Activated T-cell treated with anti-CD3 and anti-CD28 coated beads, Interleukin-2, amount 50 U/mL, for 1 hour (primary cell): ENCODE measurements around the gene ROR1.
"Not testable (repeated sequence)": the region's sequence is repeated elsewhere in the genome, so short reads cannot be mapped to it uniquely, and the experiment has no call there.

Source experiments
- DNase-seq: peaks from one replicate; pipeline ENCODE4 v3.0.0-alpha.2; 2020

Gene ROR1

DNA sequence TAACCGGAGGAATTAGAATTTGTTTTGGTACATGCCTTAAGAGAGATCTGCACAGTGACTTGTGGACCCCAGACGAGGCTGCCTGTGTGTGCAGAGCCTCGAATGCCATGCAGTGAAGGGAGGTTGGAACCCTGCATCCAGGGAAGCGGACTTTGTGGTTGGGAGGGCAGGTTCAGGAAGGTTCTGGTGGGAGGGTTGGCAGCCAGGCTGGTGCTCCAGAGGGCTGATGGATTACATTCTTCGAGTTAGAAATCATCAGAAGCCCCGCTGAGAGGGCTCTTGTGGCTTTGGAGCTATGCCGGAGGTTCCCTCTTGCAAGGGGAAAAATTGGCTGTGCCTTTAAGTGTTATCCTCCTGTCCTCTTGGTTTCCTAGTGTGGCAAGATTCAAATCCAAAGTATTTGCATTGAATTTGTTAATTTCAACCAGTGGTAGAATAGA, 21.1 kb downstream of the ROR1 start:
- DNase-seq: no peak

DNA sequence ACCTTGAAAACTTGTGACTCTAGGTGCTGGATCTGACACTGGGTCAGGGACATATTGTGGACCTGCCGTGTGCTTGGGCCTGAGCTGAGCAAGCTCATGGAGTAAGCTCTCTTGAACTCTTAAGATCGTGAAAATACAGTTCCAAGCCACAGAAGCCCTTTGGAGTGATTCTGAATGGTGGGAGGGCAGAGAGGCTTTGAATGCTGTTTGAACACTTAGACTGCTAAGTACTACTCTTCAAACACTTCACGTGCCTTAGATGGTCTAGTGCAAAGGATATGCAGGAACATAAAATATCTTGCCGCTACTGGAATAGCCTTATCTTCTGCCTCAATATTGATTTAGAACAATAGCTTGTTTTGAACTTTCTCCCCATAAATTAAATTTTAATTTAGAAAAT, 21.6 kb downstream of the ROR1 start:
- no peak for DNase-seq

DNA sequence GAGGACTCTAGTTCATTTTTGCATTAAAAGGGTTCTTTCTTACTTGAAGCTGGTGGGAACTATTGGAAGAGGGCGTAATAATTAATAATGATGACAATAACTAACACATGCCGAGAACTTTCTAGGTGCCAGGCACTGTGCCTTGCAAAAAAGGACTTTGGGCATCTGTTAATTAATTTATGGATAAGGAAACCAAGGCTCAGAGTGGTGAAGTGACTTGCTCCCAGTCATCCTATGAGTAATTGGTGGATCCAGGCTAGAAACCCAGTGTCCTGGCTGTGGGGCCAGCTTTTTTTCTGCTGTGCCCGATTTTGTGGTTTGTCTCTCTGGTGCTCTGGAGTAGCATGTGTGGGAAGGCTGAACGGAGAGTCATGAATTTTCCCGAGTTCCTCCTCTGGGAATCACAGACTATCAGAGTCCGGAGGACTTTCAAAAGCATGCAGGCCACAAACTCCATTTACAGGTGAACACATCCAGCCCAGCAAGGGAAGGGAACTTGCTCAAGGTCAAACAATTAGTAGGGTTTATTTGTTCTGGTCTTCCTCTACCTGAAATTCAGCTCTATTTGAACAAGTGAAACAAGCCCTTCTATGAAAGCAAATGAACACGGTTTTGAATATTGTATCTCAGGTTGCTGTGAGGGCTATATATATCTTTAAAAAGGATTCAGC, 23.4 kb downstream of the ROR1 start:
- no peak for DNase-seq

DNA sequence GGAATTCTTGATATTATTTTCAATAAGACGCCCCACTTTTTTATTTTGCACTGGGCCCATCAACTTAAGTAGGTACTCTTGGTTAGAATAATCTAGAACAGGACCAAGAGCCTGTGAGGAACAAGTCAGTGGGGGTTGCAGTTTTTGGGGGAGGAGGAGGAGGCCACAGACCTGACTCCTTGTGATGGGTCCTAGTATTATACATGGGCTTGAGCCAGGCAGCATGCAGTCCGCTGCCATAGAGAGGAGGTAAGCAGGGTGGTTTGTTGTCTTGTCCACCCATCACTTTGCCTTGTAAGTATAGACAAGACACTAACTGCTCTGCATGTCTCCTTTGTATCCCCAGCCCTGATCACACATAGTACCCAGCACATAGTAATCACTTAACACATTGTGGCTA, 24.5 kb downstream of the ROR1 start:
- no peak for DNase-seq

DNA sequence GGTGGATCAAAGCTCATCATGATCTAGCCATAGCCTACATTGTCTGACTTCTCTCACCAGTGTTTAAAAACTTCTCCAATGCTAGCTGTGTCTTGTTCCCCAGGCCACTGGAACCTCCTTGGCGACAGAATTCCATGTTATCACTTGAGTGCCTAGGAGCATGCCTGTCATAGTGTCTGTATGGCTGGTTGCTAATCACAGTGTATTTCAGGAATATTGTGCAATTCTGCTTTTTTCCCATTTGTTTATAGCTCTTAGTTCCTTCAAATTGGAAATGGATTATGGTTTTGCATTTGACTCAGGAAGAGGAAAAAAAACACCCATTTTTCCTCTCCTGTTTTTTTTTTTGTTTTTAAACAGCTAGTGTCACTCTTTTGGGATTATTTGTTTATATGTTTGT, 25.5 kb downstream of the ROR1 start:
- DNase-seq: no peak

DNA sequence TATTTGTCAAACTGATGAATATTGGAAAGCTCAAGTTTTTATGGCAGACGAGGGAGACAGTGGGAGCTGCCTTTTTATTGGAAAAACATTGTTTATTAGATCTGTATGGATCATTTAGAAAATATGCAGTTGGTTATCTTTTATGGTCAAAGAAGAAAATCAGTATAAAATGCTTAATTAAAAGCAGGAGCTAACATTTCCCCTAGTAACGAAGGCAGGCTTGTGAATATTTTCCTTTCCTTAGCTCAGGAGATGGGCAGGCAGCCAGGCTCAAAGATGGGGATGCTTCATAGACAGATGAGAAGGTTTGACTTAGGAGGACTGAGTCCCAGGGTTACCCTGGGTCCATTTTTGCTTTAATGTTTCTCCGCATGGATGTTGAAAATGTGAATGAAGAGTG, 26.0 kb downstream of the ROR1 start:
- no peak for DNase-seq

DNA sequence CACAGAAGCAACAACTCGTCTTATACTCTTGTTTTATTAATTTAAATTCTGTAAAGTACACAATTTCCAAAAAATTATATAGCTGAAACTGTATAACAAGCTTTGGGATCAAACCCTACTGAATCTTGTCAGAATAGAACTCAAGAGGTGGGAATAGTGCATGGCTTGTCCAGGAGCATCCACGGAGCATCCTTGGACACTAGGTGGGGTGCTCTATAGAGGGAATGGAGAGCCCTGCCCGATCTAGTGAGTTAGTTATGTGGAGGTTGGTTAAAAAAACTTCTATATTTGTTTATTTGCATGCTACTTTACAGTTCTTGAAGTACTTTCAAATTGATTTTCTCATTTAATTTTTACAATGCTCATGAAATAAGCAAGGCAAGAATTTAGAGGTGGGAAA, 28.3 kb downstream of the ROR1 start:
- DNase-seq: no peak

DNA sequence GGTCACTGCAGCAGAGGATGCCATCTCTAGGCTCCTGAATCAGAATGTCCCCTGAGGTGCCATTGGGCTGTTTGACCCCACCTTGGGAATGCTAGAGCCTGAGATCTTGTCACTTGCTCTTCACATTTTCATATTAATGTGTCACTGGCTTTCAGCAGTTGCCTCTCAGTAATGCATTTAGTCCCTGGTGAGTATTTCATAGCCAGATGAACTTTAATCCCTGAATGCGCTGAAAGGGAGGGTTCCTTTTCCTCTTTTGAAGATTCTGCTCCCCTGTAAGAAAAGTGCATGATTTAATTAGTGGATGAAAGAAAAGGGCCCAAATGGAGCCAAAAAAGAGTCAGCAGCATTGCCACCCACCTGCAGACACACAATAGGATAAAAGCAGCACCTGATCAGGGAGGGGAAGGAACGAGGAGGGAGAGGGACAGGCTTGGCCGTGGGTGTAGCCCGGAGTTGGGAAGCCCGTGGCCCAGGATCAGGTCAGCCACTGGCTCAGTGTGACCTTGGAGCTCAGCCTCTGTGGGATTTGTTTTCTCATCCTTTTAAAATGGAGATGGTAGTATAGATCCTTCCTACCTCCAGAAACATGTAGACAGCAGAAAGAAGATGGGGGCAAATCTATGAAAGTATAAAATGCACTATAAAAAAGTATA, 31.1 kb downstream of the ROR1 start:
- DNase-seq: no peak

DNA sequence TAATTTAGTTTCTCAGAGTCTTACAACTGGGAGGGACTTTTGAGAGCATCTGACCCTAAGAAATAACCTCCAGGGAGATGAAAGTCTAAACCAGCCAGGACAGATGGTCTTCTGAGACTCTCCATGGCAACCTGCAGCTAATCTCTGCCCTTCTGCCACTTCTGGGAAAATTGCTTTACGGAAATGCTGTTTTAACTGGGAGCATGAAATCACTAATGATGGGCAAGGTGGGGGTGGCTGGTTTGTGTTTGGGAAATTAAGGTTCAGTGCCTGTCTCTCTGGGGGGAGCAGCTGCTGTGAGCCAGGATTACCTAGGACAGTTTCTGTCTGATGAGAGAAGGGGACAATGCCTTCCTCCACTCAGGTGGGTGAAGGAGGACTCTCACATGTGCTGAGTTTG, 33.2 kb downstream of the ROR1 start:
- no peak for DNase-seq

DNA sequence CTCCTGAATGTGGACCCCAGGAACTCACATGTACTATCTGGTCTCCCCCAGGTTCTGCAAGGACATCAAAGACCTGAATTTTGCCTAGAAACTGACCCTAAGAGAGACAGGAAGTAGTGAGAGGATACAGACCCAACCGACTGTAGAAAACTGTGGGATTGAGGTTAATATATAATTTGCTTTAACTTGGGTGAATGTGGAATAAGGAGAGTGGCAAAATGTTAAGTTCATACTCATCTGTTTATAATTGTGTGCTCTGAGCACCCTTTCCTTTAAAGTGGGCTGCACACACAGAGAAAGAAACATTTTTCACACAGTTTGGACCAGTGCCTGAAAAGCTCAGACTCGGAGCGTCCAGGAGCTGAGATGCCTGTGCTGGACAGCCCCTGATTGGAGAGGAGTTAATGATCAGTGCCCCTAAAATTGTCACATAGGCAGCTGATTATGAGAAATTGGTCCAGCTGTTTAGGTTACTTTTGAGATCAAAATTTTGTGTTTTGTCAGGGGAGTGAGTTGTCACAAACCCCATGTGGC, 37.2 kb downstream of the ROR1 start:
- DNase-seq: no peak

DNA sequence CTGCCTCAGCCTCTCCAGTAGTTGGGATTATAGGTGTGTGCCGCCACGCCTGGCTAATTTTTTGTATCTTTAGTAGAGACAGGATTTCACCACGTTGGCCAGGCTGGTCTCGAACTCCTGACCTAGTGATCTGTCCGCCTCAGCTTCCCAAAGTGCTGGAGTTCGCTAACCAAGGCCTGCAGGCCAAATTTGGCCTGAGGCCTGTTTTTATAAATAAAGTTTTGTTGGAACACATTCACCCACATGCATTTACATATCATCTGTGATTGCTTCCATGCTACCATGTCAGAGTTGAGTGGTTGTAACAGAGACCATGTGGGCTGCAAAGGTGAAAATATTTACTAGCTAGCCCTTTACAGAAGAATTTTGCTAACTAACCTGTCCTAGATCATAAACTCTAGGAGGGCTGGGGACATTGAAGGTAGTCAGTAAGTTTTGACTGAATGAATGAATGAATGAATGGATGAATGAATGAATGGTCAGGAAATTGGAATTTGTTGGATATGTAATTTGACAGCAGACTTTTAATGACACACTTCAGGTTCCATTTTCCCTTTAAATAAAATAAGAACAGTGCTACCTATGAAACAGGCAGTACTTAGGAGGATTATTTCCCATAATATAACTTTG, 38.4 kb downstream of the ROR1 start:
- no peak for DNase-seq

DNA sequence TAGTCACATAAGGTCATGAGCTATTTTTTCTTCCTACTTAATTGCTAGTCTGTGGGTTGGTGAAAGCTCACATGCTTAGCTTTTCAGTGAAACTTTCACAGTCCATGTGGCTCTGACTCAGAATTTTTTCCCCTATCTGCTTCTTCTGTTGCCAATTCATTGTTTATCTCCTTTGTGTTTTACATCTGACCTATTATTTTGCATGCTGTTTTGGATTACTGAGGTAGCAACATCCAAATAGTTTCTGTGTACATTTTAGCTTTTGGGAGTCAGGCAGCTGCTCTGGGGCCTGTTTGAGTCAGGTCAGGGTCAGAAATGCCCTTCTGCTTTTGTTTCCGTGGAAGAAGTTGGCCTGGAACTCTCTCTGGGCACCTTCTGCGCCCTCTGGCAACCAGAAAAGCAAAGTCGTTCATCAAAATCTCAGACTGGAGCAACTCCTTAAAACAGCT, 40.0 kb downstream of the ROR1 start:
- no peak for DNase-seq

DNA sequence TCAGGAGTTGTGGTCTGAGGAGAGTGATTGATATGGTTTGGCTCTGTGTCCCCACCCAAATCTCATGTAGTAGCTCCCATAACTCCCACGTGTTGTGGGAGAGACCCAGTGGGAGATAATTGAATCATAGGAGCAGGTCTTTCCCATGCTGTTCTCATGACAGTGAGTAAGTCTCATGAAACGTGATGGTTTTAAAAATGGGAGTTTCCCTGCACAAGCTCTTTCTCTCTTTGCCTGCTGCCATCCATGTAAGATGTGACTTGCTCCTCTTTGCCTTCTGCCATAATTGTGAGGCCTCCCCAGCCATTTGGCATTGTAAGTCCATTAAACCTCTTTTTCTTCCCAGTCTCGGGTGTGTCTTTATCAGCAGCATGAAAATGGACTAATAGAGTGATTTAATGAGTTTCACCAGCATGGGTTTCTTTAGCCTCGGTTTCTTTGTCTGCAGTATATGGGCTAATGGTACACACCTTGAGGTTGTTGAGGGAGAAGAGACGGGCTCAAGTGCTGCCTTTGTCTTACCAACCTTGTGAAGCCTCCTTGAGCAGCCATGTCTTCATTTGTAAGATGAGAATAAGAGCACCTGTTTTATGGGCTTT, 42.5 kb downstream of the ROR1 start:
- not testable (repeated sequence) for DNase-seq

DNA sequence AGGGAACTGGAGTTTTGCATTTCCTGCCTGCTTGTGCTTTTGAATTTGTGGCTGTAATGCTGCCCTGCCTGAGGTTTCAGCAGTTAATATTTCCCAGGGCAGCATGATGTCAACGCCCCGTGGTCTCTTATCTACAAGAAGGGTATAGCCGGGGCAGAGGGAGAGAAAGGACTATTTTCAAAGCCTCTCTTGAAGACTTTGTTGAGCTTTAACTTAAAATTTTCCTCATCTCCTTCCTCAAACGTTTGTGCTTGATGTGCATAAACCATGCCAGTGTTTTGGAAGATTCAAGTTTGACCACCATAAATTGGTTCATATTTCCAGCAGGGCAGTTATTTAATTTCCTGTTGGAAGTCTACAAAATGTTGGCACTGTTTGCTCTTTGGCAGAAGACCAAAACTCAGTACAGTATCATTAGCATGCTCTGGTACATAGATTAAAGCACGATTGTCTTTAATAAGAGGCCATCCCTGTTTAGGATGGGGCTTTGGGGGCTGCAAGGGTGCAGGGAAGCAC, 43.4 kb downstream of the ROR1 start:
- DNase-seq: no peak

DNA sequence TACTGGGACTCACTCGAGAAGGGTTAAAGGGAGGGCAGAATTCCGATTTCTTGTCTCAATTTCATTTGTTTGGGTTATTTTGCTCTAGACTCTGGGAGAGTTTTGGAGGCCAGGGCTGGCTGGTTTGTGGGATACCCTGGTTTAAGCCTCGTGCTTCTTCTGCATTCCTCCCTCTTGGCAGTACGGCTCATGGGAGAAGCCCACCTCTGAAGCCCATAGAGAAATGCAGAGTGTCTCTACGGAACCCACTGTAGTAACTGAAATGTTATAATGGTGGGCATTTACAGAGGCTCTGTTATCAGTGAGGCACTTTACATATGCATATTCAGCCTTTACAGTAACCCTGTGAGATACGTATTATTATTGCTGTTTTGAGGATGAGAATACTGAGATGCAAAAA, 43.9 kb downstream of the ROR1 start:
- DNase-seq: no peak

DNA sequence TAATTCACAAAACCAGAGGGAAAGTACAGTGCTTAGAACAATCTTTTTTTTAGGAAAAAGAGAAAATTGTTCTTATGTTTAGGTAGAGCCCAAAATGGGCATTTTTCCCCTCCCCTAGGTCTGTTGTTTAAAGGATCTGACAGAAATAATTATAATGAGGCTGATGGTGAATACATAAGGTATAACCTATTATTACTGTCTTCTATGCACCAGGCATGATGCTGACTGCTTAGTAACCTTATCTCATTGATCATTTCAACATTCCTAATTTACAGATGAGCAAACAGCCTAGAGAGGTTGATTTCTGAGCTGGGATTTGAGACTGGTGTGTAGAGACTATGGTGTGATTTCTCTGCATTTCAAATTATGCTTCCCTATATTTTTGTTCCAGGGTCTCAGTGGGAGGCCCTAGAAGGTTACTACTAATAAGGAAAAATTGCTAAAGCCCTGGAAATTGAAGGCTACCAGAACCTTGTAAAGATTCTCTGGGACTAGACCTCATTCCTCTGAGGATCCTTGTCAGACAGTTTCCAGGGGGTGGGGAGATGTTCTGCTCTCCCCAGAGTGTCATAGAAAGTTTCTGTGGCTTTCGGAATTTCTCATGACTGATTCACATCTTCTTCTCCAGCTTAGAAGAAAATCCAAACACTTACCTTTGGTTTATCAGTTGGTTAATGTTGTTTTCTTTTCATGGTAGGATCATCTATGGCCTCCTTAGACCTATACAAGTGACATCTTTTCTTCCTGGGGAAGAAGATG, 44.9 kb downstream of the ROR1 start:
- DNase-seq: no peak

DNA sequence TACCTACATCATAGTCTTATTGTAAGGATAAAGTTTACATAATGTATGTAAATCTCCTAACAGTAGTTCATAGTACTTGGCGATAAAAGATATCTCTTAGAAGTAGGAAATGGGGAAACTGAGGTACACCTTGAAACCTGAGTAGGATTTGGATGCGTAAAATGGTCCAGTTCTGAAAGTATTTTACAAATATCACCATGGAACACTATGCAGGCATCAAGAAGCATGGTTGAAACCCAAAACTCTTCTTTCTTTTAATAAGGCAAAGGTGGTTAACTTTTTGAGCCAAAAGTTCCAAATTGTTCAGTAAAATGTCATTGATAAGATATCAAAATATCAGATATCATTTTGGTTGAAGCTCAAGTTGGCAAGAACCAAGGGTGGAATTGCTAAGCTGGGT, 46.0 kb downstream of the ROR1 start:
- DNase-seq: no peak

DNA sequence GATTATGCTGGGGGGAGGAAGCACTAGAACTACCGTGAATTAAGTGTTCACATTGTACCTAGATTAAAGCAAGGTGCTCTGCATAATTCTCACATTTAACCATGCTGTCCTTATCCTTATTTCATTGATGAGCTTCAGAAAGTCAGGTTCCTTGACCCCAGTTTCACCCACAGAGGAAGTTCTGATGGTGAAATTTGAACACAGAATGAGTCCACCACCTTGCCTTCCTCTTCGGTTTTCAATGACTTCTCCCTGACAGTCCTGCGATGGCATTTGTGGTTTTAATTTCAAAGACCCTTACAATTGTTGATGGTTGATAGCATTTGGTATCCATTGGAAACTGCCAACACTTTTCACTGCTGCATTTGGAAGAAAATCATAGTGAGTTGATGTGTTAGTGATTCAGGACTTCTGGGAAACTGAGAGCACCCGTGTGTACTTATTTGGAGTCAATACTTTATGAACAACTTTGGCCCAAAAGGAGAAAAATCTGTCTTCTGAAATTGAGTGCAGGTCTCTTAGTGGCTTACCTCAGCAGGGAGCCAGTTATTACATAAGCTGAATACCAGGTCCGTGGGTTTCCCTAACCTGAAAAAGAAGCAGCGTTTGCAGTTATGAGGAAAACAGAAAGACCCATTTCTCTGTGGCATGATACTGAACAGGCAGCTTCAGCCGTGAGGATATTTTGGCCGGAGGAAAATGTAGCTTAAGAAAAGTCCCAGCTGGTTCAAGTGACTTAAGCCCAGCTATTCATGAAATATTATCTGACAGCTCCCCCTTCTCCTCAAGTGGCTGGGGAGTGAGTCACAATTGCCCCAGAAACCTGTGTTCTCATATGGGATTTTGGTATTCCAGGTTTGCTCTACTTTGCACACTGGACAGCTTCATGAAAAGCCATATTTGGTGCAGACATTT, 47.5 kb downstream of the ROR1 start:
- DNase-seq: no peak

DNA sequence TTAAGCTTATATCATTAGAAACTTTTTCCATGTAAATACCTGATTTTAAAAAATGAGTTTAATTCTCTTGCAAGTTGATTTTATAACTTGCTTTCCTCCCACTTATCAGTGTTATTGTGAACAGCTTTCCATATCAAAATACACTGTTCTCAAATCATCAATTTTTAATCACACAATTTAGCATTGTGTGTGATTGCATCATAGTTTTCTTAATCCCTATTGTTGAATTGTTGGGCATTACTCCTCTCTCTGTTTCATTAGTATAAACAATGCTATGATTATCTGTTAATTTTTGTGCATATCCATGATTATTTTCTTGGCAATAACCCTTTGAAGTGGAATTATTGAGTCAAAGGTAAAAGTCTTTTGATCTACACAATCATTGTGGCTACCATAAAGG, 48.7 kb downstream of the ROR1 start:
- no peak for DNase-seq

DNA sequence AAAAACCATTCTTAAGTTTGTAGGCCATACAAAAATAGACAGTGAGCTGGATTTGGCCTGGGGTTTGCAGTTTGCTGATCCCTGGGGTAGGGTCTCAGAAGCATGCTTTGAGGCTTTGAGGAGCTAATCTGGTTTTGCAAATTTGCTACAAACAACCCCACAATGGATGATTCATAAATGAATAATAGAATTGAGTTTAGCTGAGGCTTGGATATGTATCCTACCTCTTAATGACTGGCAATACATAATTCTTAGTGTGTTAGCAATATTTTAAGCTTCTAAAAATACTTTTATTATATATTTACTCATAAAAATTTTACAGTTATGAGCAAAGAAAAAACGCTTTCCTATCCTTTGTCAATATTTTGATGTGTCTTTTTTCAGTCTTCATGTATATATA, 50.6 kb downstream of the ROR1 start:
- no peak for DNase-seq

DNA sequence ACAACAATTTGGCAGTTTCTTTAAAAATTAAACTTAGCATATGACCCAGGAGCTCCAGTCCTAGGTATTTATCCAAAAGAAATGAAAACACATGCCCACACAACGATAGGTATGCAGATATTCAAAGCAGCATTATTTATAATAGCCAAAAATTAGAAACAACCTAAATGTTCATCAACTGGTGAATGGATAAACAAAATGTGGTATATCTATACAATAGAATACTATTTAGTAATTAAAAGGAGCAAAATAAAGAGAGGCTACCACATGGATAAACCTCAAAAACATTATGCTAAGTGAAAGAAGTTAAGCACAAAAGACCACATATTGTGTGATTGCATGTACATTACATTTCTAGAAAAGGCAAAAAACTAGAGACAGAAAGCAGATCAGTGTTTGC, 51.3 kb downstream of the ROR1 start:
- no peak for DNase-seq
